ENCODE measurements around the gene LIMD2.

Gene LIMD2

DNA sequence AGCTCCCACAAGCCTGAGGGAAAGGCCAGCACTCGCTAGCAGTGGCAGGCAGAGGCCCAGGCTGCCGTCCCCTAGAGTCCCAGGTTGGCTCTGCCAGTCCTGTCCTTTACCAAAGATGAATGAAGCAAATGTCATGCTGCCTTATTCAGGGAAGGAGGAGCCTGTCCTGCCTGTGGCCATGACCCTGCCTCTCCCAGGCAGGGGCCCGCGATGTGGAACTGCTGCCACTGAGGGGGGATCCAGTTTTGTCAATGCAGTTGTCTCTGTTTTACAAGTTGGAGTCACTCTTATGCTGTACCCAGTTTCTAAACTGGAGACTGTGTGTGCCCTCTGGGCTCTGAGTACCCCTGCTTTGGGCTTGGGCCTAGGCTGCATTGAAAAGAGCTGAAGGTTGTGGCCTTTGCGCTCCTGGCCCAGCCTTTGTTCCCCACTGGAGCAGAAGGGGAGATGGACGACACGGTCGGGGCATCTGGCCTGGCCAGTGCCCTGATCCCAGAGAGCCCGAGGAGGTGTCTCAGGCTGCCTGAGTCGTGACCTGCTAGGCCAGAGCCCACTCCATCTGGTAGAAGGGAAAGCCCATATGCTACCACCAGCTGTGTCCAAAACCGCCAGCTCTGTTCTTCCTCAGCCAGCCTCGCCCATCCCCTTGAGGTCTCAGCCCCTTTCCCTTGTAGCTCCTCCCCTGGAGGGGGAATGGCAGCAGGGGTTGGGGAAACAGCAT is 5.5 kb downstream of the LIMD2 start:
- H3K27me3 ChIP-seq (replicated peaks in 2 of 5; ENCODE audit: control insufficient read depth in 4 of 5, insufficient read depth in 5 of 5, low read length in 4 of 5), result no peaks in the 10 kb centered on the region
- H3K9me3 ChIP-seq (ENCODE audit: control extremely low read depth in 1 of 5, control insufficient read depth in 4 of 5, insufficient read depth in 2 of 5, low read depth in 1 of 5, low read length in 4 of 5), result no peaks in the 10 kb centered on the region
- peak in 2 of 3 donors; percentile 68 to 76 for DNase-seq
- no peak overlapping the region for H3K27ac ChIP-seq (ENCODE audit: insufficient read depth in 1 of 2, low read depth in 1 of 2, low read length in 2 of 2, poor library complexity in 1 of 2, severe bottlenecking in 2 of 2)
- ChIA-PET POLR2A (interaction anchor here (0.5 to 2.2 kb wide), 6 partner anchors 9 to 1339 kb away, joined by 3 to 6 read pairs (median 3); no protein-coding TSS in a partner anchor), CTCF (interaction anchor here (0.9 to 7.7 kb wide), 7 partner anchors 16 to 260 kb away, joined by 3 to 111 read pairs (median 3); no protein-coding TSS in a partner anchor)
- H3K36me3 ChIP-seq (ENCODE audit: control insufficient read depth in 4 of 4, insufficient read depth in 4 of 4, low read length in 3 of 4), result peaks cover 24 to 77% (median 61%) of the 10 kb centered on the region in 4 experiments
- no peak overlapping the region for H3K4me3 ChIP-seq (ENCODE audit: control insufficient read depth in 1 of 7, extremely low read depth in 1 of 7, insufficient read depth in 4 of 7, low read depth in 2 of 7, low read length in 6 of 7)
- H3K4me1 ChIP-seq (ENCODE audit: control extremely low read depth in 1 of 4, control insufficient read depth in 4 of 4, insufficient read depth in 4 of 4, low read length in 3 of 4), result peaks cover 0 to 46% (median 34%) of the 10 kb centered on the region in 4 experiments
- 85% methylated on average over 11 of the region's 12 CpGs for WGBS (ENCODE audit: insufficient coverage)

DNA sequence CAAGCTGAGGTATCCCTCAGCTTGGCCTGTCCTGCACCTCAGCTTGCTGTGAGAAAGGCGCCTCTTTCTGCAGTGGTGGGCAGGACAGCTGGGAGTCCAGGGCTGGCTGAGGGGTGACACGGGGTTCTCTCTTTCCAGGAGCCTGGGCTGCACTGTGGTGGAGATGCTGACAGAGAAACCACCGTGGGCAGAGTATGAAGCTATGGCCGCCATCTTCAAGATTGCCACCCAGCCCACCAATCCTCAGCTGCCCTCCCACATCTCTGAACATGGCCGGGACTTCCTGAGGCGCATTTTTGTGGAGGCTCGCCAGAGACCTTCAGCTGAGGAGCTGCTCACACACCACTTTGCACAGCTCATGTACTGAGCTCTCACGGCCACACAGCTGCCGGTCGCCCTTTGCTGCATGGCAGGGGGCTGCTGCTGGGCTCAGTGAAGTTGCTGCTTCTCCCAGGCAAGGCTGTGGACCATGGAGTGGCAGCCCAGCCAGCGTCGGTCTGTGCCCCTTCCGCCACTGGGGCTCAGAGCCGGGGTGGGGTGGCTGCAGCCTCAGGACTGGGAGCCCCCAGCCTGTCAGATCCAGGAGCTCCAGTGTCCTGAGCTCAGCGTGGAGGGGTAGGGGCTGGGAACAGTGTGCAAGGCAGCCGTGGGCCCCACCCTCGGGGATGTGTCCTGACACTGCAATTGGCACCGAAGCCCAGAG is 6.4 kb downstream of the LIMD2 start:
- Histone ChIP-seq H3K27ac (ENCODE audit: insufficient read depth in 1 of 2, low read depth in 1 of 2, low read length in 2 of 2, poor library complexity in 1 of 2, severe bottlenecking in 2 of 2) (peak overlapping the region in 1 of 2 experiments; percentile 21), H3K36me3 (ENCODE audit: control insufficient read depth in 4 of 4, insufficient read depth in 4 of 4, low read length in 3 of 4) (peaks cover 29 to 86% (median 68%) of the 10 kb centered on the region in 4 experiments), H3K4me3 (ENCODE audit: control insufficient read depth in 1 of 7, extremely low read depth in 1 of 7, insufficient read depth in 4 of 7, low read depth in 2 of 7, low read length in 6 of 7) (no peak overlapping the region), H3K4me1 (ENCODE audit: control extremely low read depth in 1 of 4, control insufficient read depth in 4 of 4, insufficient read depth in 4 of 4, low read length in 3 of 4) (peaks cover 0 to 42% (median 32%) of the 10 kb centered on the region in 4 experiments), H3K27me3 (replicated peaks in 2 of 5; ENCODE audit: control insufficient read depth in 4 of 5, insufficient read depth in 5 of 5, low read length in 4 of 5) (no peaks in the 10 kb centered on the region), H3K9me3 (ENCODE audit: control extremely low read depth in 1 of 5, control insufficient read depth in 4 of 5, insufficient read depth in 2 of 5, low read depth in 1 of 5, low read length in 4 of 5) (no peaks in the 10 kb centered on the region)
- WGBS (ENCODE audit: insufficient coverage), result 95% methylated on average over 13 of the region's 18 CpGs
- POLR2A ChIA-PET, result interaction anchor here (0.5 to 2.2 kb wide), 3 partner anchors 16 to 100 kb away, joined by 3 to 6 read pairs (median 4); no protein-coding TSS in a partner anchor
- no peak for DNase-seq
- CTCF ChIA-PET, result interaction anchor here (0.9 to 7.7 kb wide), 4 partner anchors 9 to 60 kb away, joined by 3 to 111 read pairs (median 56); no protein-coding TSS in a partner anchor

DNA sequence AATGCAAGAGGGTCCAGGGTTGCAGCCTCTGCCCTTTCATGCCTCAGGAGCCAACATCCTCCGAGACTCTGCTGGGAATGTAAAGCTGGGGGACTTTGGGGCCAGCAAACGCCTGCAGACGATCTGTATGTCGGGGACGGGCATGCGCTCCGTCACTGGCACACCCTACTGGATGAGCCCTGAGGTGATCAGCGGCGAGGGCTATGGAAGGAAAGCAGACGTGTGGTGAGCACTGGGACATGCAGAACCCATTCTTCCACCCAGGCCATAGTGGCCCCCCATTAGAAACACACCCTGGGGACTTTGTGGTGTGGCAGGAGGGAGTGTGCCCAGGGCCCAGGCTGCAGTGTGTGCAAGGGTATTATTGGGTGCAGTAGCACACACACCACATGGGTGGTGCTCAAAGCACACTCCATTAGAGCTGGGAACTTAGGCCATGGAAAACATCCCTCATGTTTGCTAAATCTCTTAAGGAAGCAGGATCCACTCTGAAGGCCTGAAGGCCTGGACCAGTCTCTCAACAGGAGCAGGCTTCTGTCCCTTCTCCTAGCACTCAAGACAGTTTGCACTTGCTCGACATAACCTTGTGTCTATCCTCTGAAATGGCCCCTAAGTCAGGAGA is 7.6 kb downstream of the LIMD2 start:
- ChIA-PET CTCF (interaction anchor here (0.7 to 7.7 kb wide), 5 partner anchors 14 to 265 kb away, joined by 3 to 111 read pairs (median 8); no protein-coding TSS in a partner anchor), POLR2A (interaction anchor here (1.6 kb wide), 1 partner anchor 15 kb away, joined by 4 read pairs; no protein-coding TSS in a partner anchor)
- no peaks in the 10 kb centered on the region for H3K27me3 ChIP-seq (replicated peaks in 2 of 5; ENCODE audit: control insufficient read depth in 4 of 5, insufficient read depth in 5 of 5, low read length in 4 of 5)
- no peak overlapping the region for H3K27ac ChIP-seq (ENCODE audit: insufficient read depth in 1 of 2, low read depth in 1 of 2, low read length in 2 of 2, poor library complexity in 1 of 2, severe bottlenecking in 2 of 2)
- no peaks in the 10 kb centered on the region for H3K9me3 ChIP-seq (ENCODE audit: control extremely low read depth in 1 of 5, control insufficient read depth in 4 of 5, insufficient read depth in 2 of 5, low read depth in 1 of 5, low read length in 4 of 5)
- H3K4me1 ChIP-seq (ENCODE audit: control extremely low read depth in 1 of 4, control insufficient read depth in 4 of 4, insufficient read depth in 4 of 4, low read length in 3 of 4), result peaks cover 0 to 29% (median 19%) of the 10 kb centered on the region in 4 experiments
- DNase-seq, result no peak
- no peak overlapping the region for H3K4me3 ChIP-seq (ENCODE audit: control insufficient read depth in 1 of 7, extremely low read depth in 1 of 7, insufficient read depth in 4 of 7, low read depth in 2 of 7, low read length in 6 of 7)
- peaks cover 31 to 84% (median 71%) of the 10 kb centered on the region in 4 experiments for H3K36me3 ChIP-seq (ENCODE audit: control insufficient read depth in 4 of 4, insufficient read depth in 4 of 4, low read length in 3 of 4)
- 98% methylated on average over 11 of the region's 11 CpGs for WGBS (ENCODE audit: insufficient coverage)

DNA sequence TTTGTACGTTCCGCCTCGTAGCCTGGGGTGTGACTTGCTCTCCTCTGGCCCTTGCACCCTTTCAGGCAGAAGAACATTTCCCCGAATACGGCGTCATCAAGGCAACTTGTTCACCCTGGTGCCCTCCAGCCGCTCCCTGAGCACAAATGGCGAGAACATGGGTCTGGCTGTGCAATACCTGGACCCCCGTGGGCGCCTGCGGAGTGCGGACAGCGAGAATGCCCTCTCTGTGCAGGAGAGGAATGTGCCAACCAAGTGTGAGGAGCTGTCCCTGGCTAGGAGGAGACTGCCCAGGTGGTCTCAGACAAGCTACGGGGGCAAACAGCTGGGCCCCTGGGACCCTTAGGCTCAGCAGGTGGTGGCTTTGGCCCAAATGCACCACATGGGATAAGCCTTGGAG is 10.4 kb downstream of the LIMD2 start:
- 98% methylated on average over 14 of the region's 14 CpGs for WGBS (ENCODE audit: insufficient coverage)
- no peak for DNase-seq
- Histone ChIP-seq H3K27ac (ENCODE audit: insufficient read depth in 1 of 2, low read depth in 1 of 2, low read length in 2 of 2, poor library complexity in 1 of 2, severe bottlenecking in 2 of 2) (no peak overlapping the region), H3K9me3 (ENCODE audit: control extremely low read depth in 1 of 5, control insufficient read depth in 4 of 5, insufficient read depth in 2 of 5, low read depth in 1 of 5, low read length in 4 of 5) (no peaks in the 10 kb centered on the region), H3K36me3 (ENCODE audit: control insufficient read depth in 4 of 4, insufficient read depth in 4 of 4, low read length in 3 of 4) (peaks cover 33 to 86% (median 70%) of the 10 kb centered on the region in 4 experiments), H3K4me1 (ENCODE audit: control extremely low read depth in 1 of 4, control insufficient read depth in 4 of 4, insufficient read depth in 4 of 4, low read length in 3 of 4) (peaks cover 0 to 8% (median 4%) of the 10 kb centered on the region in 4 experiments), H3K4me3 (ENCODE audit: control insufficient read depth in 1 of 7, extremely low read depth in 1 of 7, insufficient read depth in 4 of 7, low read depth in 2 of 7, low read length in 6 of 7) (no peak overlapping the region), H3K27me3 (replicated peaks in 2 of 5; ENCODE audit: control insufficient read depth in 4 of 5, insufficient read depth in 5 of 5, low read length in 4 of 5) (no peaks in the 10 kb centered on the region)
- CTCF ChIA-PET, result interaction anchor here (1.0 to 2.3 kb wide), 2 partner anchors 14 to 25 kb away, joined by 3 to 13 read pairs; no protein-coding TSS in a partner anchor
- POLR2A ChIA-PET, result no interaction called here

DNA sequence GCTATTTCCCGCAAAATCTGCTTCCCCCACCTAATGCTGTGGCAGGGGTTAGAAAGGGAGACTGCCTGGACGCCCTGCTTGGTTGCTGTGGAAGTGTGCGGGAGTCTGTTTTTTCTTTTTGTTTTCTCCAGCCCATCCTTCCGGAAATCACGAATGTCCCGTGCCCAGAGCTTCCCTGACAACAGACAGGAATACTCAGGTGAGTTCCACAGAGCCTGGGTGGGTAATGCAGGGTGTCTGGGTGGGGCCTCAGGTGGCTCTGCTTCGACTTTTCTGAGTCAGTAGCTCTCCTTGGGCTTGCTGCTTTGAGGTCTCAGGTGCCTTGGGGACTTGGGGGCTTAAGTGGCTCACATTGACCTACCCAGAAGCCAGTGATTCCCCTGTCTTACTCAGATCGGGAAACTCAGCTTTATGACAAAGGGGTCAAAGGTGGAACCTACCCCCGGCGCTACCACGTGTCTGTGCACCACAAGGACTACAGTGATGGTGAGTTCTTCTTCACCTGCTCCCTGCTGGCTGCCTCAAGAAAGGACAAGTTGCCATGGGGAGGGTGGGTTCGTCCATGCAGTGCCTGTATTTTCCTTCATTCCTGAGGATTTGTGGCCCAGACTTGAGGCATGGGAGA is 11.4 kb downstream of the LIMD2 start:
- no peaks in the 10 kb centered on the region for H3K9me3 ChIP-seq (ENCODE audit: control extremely low read depth in 1 of 5, control insufficient read depth in 4 of 5, insufficient read depth in 2 of 5, low read depth in 1 of 5, low read length in 4 of 5)
- no peak for DNase-seq
- H3K27ac ChIP-seq (ENCODE audit: insufficient read depth in 1 of 2, low read depth in 1 of 2, low read length in 2 of 2, poor library complexity in 1 of 2, severe bottlenecking in 2 of 2), result no peak overlapping the region
- ChIA-PET CTCF (interaction anchor here (0.9 to 1.6 kb wide), 4 partner anchors 11 to 69 kb away, joined by 3 to 6 read pairs (median 4); no protein-coding TSS in a partner anchor), POLR2A (interaction anchor here (0.7 to 1.3 kb wide), 2 partner anchors 8 to 12 kb away, joined by 3 to 4 read pairs; no protein-coding TSS in a partner anchor)
- no peak overlapping the region for H3K4me3 ChIP-seq (ENCODE audit: control insufficient read depth in 1 of 7, extremely low read depth in 1 of 7, insufficient read depth in 4 of 7, low read depth in 2 of 7, low read length in 6 of 7)
- no peaks in the 10 kb centered on the region for H3K4me1 ChIP-seq (ENCODE audit: control extremely low read depth in 1 of 4, control insufficient read depth in 4 of 4, insufficient read depth in 4 of 4, low read length in 3 of 4)
- WGBS (ENCODE audit: insufficient coverage), result 96% methylated on average over 10 of the region's 12 CpGs
- no peaks in the 10 kb centered on the region for H3K27me3 ChIP-seq (replicated peaks in 2 of 5; ENCODE audit: control insufficient read depth in 4 of 5, insufficient read depth in 5 of 5, low read length in 4 of 5)
- H3K36me3 ChIP-seq (ENCODE audit: control insufficient read depth in 4 of 4, insufficient read depth in 4 of 4, low read length in 3 of 4), result peaks cover 34 to 84% (median 64%) of the 10 kb centered on the region in 4 experiments

DNA sequence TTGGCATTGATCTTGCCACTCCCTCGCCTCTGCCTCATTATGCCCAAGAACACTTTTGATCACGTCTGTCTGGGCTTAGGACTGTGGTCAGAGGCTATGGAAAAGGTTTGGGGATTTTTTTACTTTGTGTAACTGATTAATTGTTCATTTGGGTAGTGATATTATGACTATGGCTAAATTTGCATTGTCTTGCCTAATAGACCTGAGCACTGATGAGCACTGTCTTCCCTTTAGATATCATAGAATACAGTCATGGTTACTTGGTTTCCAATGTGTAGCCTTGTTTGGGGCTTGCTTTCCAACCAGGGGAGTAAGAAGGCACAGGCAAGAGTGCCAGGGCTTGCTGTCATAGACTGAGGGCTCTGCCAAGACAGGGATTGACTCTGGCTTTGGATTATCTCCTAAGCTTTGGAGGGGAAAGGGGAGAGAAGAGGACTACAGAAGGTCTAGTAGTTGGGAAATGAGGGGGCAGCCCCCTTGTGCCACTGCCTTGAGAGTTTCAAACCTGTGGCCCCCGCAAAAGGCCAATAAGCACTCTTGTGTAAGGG is 13.7 kb downstream of the LIMD2 start:
- POLR2A ChIA-PET, result interaction anchor here (1.5 kb wide), 1 partner anchor 13 kb away, joined by 3 read pairs; no protein-coding TSS in a partner anchor
- no peaks in the 10 kb centered on the region for H3K4me1 ChIP-seq (ENCODE audit: control extremely low read depth in 1 of 4, control insufficient read depth in 4 of 4, insufficient read depth in 4 of 4, low read length in 3 of 4)
- CTCF ChIA-PET, result interaction anchor here (0.6 to 2.6 kb wide), 4 partner anchors 10 to 102 kb away, joined by 3 to 7 read pairs (median 4); no protein-coding TSS in a partner anchor
- peaks cover 37 to 83% (median 60%) of the 10 kb centered on the region in 4 experiments for H3K36me3 ChIP-seq (ENCODE audit: control insufficient read depth in 4 of 4, insufficient read depth in 4 of 4, low read length in 3 of 4)
- no peaks in the 10 kb centered on the region for H3K27me3 ChIP-seq (replicated peaks in 2 of 5; ENCODE audit: control insufficient read depth in 4 of 5, insufficient read depth in 5 of 5, low read length in 4 of 5)
- H3K4me3 ChIP-seq (ENCODE audit: control insufficient read depth in 1 of 7, extremely low read depth in 1 of 7, insufficient read depth in 4 of 7, low read depth in 2 of 7, low read length in 6 of 7), result no peak overlapping the region
- no peak overlapping the region for H3K27ac ChIP-seq (ENCODE audit: insufficient read depth in 1 of 2, low read depth in 1 of 2, low read length in 2 of 2, poor library complexity in 1 of 2, severe bottlenecking in 2 of 2)
- 100% methylated on average over 3 of the region's 3 CpGs for WGBS (ENCODE audit: insufficient coverage)
- DNase-seq, result no peak
- H3K9me3 ChIP-seq (ENCODE audit: control extremely low read depth in 1 of 5, control insufficient read depth in 4 of 5, insufficient read depth in 2 of 5, low read depth in 1 of 5, low read length in 4 of 5), result peaks cover 0 to 13% (median 2%) of the 10 kb centered on the region in 5 experiments
